Liver (tissue), 9 donors: ENCODE data around the gene SETBP1. TPM values are rescaled to one million over a fixed set of nuclear protein-coding genes. Genes with fewer than 3 reads are reported as not detected.

Experiments used
- DNase-seq: peaks from one replicate; pipeline ENCODE4 v3.0.0-alpha.2; 2017; ENCODE audit warnings: low spot score
- H3K27ac ChIP-seq, 2 donors: one replicate each; pipeline ENCODE4 v1.7.0; 2013; ENCODE audit warnings: inconsistent platforms in 2 of 2, low read length in 2 of 2, control low read depth in 1 of 2, low read depth in 1 of 2, mild to moderate bottlenecking in 1 of 2
- H3K27me3 ChIP-seq, 4 donors: one replicate each; pipeline versions ENCODE4 v1.6.1 to v1.7.0; 2013; ENCODE audit warnings: low read length in 3 of 4, inconsistent platforms in 1 of 4, mild to moderate bottlenecking in 1 of 4, moderate library complexity in 1 of 4; ENCODE audit not compliant: control insufficient read depth in 4 of 4, insufficient read depth in 4 of 4
- H3K36me3 ChIP-seq, 4 donors: one replicate each; pipeline versions ENCODE4 v1.6.1 to v1.7.0; 2013; ENCODE audit warnings: low read length in 3 of 4, mild to moderate bottlenecking in 3 of 4, low read depth in 1 of 4, moderate library complexity in 1 of 4; ENCODE audit not compliant: control insufficient read depth in 4 of 4, insufficient read depth in 3 of 4
- H3K4me1 ChIP-seq, 4 donors: one replicate each; pipeline versions ENCODE4 v1.6.1 to v1.7.0; 2013; ENCODE audit warnings: low read length in 3 of 4, mild to moderate bottlenecking in 3 of 4, moderate library complexity in 1 of 4; ENCODE audit not compliant: control insufficient read depth in 4 of 4, insufficient read depth in 4 of 4
- H3K4me3 ChIP-seq, 3 donors: one replicate each; pipeline versions ENCODE4 v1.6.1 to v1.7.0; 2013; ENCODE audit warnings: low read length in 3 of 3, control low read depth in 1 of 3, low read depth in 1 of 3, mild to moderate bottlenecking in 1 of 3
- H3K9ac ChIP-seq, 2 donors: one replicate each; pipeline ENCODE4 v1.7.0; 2013; ENCODE audit warnings: low read length in 2 of 2, mild to moderate bottlenecking in 2 of 2, moderate library complexity in 2 of 2, control low read depth in 1 of 2, low read depth in 1 of 2
- H3K9me3 ChIP-seq, 4 donors: one replicate each; pipeline versions ENCODE4 v1.6.1 to v1.7.0; 2013; ENCODE audit warnings: low read length in 3 of 4; ENCODE audit not compliant: control insufficient read depth in 4 of 4
- ATF3 ChIP-seq: IDR thresholded peaks from 2 replicates; pipeline ENCODE4 v1.6.1; 2016; ENCODE audit warnings: antibody characterized with exemption
- EGR1 ChIP-seq, 2 donors: IDR thresholded peaks; 2 replicates each; pipeline ENCODE4 v1.6.1; 2016 to 2018; ENCODE audit warnings: antibody characterized with exemption in 2 of 2, low read depth in 2 of 2
- FOXA1 ChIP-seq: IDR thresholded peaks from 2 replicates; pipeline ENCODE4 v1.6.1; 2016; ENCODE audit warnings: antibody characterized with exemption
- FOXA2 ChIP-seq: IDR thresholded peaks from 2 replicates; pipeline ENCODE4 v1.6.1; 2016; ENCODE audit warnings: antibody characterized with exemption
- GABPA ChIP-seq, 2 donors: IDR thresholded peaks in 1 of 2; conservative IDR thresholded peaks in 1 of 2; 2 replicates each; pipeline ENCODE4 v1.6.1; 2016; ENCODE audit warnings: antibody characterized with exemption in 2 of 2, mild to moderate bottlenecking in 1 of 2, moderate library complexity in 1 of 2
- HNF4A ChIP-seq, 2 donors: conservative IDR thresholded peaks; 2 replicates each; pipeline ENCODE4 v1.6.1; 2016; ENCODE audit warnings: antibody characterized with exemption in 2 of 2, mild to moderate bottlenecking in 2 of 2
- HNF4G ChIP-seq: IDR thresholded peaks from 2 replicates; pipeline ENCODE4 v1.6.1; 2016; ENCODE audit warnings: antibody characterized with exemption
- JUND ChIP-seq, 2 donors: IDR thresholded peaks; 2 replicates each; pipeline ENCODE4 v1.6.1; 2016; ENCODE audit warnings: antibody characterized with exemption in 2 of 2
- NR2F2 ChIP-seq: IDR thresholded peaks from 2 replicates; pipeline ENCODE4 v1.6.1; 2016; ENCODE audit warnings: antibody characterized with exemption
- RAD21 ChIP-seq, 2 donors: IDR thresholded peaks; 2 replicates each; pipeline ENCODE4 v1.6.1; 2016; ENCODE audit warnings: antibody characterized with exemption in 2 of 2, mild to moderate bottlenecking in 2 of 2
- REST ChIP-seq: IDR thresholded peaks from 2 replicates; pipeline ENCODE4 v1.6.1; 2016; ENCODE audit warnings: antibody characterized with exemption, mild to moderate bottlenecking
- RXRA ChIP-seq, 2 donors: IDR thresholded peaks; 2 replicates each; pipeline ENCODE4 v1.6.1; 2017 to 2018; ENCODE audit warnings: antibody characterized with exemption in 2 of 2, mild to moderate bottlenecking in 1 of 2
- SP1 ChIP-seq: IDR thresholded peaks from 2 replicates; pipeline ENCODE4 v1.6.1; 2018; ENCODE audit warnings: antibody characterized with exemption, mild to moderate bottlenecking
- TAF1 ChIP-seq: conservative IDR thresholded peaks from 2 replicates; pipeline ENCODE4 v1.6.1; 2016; ENCODE audit warnings: antibody characterized with exemption, mild to moderate bottlenecking
- YY1 ChIP-seq: IDR thresholded peaks from 2 replicates; pipeline ENCODE4 v1.6.1; 2016; ENCODE audit warnings: antibody characterized with exemption, mild to moderate bottlenecking
- WGBS: extraction: QIAGEN DNeasy Blood & Tissue Kit; methylation state at CpG from one replicate; pipeline ENCODE4 v1.1.7; 2013; 5-methylcytosine and 5-hydroxymethylcytosine counted together
- polyA plus RNA-seq, 2 donors: library from polyadenylated mRNA; stranded (reverse) in 1 of 2; unstranded in 1 of 2; fragments of 200-250 nt in 1 of 2; fragments of >200 nt in 1 of 2; fragmentation: Nextera tagmentation in 1 of 2; extraction: Ambion mirVana in 1 of 2; gene quantifications; one replicate each; pipeline versions ENCODE4 v1.2.1 to v1.2.3, GENCODE V29; 2013 to 2015
- total RNA-seq, 2 donors: library from RNA; depleted of rRNA; stranded (reverse); fragments of >200 nt; gene quantifications; one replicate each; pipeline ENCODE4 v1.2.3, GENCODE V29; 2014
- TF ChIP-seq, protein P1 (sequence below): fragments of 150-350 bp; IDR thresholded peaks from 2 replicates; pipeline ENCODE4 v1.5.1; 2017; ENCODE audit warnings: improper control_type of control experiment, low read depth, low read length; ENCODE audit not compliant: missing input control
- TF ChIP-seq, protein P2 (sequence below): IDR thresholded peaks from 2 replicates; pipeline ENCODE4 v1.6.1; 2016; ENCODE audit warnings: antibody characterized with exemption
- TF ChIP-seq, protein P3 (sequence below): IDR thresholded peaks from 2 replicates; pipeline ENCODE4 v1.6.1; 2016; ENCODE audit warnings: antibody characterized with exemption
- donor health status: healthy.
- donor health status: healthy.
- donor health status: healthy.
- donor health status: healthy.
- donor health status: healthy.

The SETBP1 gene
- total and polyA plus RNA-seq, 4 donors: 2.5 to 15.8 (median 4.7) TPM

- Histone ChIP-seq H3K4me1 (peaks cover 10 to 25% (median 15%) of the 10 kb centered on the region in 4 donors), H3K36me3 (no peaks in the 10 kb centered on the region), H3K27ac (no peak overlapping the region), H3K27me3 (no peaks in the 10 kb centered on the region), H3K4me3 (no peak overlapping the region), H3K9me3 (no peaks in the 10 kb centered on the region), H3K9ac (no peak overlapping the region)
- no peak for DNase-seq
- TF ChIP-seq ATF3 (no peak), HNF4A (conservative IDR thresholded peaks at IDR 0.05) (no peak), SP1 (no peak), FOXA1 (no peak), YY1 (no peak), HNF4G (no peak), NR2F2 (no peak)
- TF ChIP-seq, protein P1, sequence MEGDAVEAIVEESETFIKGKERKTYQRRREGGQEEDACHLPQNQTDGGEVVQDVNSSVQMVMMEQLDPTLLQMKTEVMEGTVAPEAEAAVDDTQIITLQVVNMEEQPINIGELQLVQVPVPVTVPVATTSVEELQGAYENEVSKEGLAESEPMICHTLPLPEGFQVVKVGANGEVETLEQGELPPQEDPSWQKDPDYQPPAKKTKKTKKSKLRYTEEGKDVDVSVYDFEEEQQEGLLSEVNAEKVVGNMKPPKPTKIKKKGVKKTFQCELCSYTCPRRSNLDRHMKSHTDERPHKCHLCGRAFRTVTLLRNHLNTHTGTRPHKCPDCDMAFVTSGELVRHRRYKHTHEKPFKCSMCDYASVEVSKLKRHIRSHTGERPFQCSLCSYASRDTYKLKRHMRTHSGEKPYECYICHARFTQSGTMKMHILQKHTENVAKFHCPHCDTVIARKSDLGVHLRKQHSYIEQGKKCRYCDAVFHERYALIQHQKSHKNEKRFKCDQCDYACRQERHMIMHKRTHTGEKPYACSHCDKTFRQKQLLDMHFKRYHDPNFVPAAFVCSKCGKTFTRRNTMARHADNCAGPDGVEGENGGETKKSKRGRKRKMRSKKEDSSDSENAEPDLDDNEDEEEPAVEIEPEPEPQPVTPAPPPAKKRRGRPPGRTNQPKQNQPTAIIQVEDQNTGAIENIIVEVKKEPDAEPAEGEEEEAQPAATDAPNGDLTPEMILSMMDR: no peak
- TF ChIP-seq, protein P2, sequence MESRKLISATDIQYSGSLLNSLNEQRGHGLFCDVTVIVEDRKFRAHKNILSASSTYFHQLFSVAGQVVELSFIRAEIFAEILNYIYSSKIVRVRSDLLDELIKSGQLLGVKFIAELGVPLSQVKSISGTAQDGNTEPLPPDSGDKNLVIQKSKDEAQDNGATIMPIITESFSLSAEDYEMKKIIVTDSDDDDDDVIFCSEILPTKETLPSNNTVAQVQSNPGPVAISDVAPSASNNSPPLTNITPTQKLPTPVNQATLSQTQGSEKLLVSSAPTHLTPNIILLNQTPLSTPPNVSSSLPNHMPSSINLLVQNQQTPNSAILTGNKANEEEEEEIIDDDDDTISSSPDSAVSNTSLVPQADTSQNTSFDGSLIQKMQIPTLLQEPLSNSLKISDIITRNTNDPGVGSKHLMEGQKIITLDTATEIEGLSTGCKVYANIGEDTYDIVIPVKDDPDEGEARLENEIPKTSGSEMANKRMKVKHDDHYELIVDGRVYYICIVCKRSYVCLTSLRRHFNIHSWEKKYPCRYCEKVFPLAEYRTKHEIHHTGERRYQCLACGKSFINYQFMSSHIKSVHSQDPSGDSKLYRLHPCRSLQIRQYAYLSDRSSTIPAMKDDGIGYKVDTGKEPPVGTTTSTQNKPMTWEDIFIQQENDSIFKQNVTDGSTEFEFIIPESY: no peak
- WGBS: 79% methylated on average over 3 of the region's 3 CpGs
Measured at GRCh38 chr18:44805643-44806042, 125.0 kb downstream of the SETBP1 start.

- Histone ChIP-seq H3K9me3 (no peaks in the 10 kb centered on the region), H3K36me3 (no peaks in the 10 kb centered on the region), H3K9ac (no peak overlapping the region), H3K4me3 (no peak overlapping the region), H3K4me1 (peaks cover 9 to 24% (median 12%) of the 10 kb centered on the region in 4 donors), H3K27ac (no peak overlapping the region), H3K27me3 (no peaks in the 10 kb centered on the region)
- TF ChIP-seq RAD21 (IDR thresholded peaks at IDR 0.05) (peak; percentile 41 to 66), SP1 (peak; percentile 88), EGR1 (IDR thresholded peaks at IDR 0.05; ENCODE audit: low read depth in 2 of 2) (peak in 1 of 2 donors; percentile 65), JUND (IDR thresholded peaks at IDR 0.05) (peak; percentile 84 to 87), TAF1 (no peak), FOXA1 (peak; percentile 54), HNF4G (peak; percentile 96), HNF4A (conservative IDR thresholded peaks at IDR 0.05) (peak; percentile 98 to 99), RXRA (IDR thresholded peaks at IDR 0.05) (peak; percentile 73 to 86), ATF3 (no peak), REST (no peak), GABPA (IDR thresholded peaks at IDR 0.05 in 1 of 2, conservative IDR thresholded peaks at IDR 0.05 in 1 of 2) (no peak), YY1 (peak; percentile 24), NR2F2 (no peak), FOXA2 (peak; percentile 67)
- TF ChIP-seq, protein P1: no peak
- TF ChIP-seq, protein P3, sequence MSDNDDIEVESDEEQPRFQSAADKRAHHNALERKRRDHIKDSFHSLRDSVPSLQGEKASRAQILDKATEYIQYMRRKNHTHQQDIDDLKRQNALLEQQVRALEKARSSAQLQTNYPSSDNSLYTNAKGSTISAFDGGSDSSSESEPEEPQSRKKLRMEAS: peak; percentile 55
- TF ChIP-seq, protein P2: no peak
- DNase-seq: no peak
- WGBS: 20% methylated on average over 2 of the region's 2 CpGs
Measured at GRCh38 chr18:44807766-44808165, 127.1 kb downstream of the SETBP1 start.
